H9 (cell line): ENCODE data around the gene RPP30. TPM values are rescaled to one million over a fixed set of nuclear protein-coding genes. Genes with fewer than 3 reads are reported as not detected.

Source experiments
- DNase-seq: peaks from one replicate; pipeline ENCODE4 v3.0.0-alpha.2; 2017
- H2AFZ ChIP-seq: one replicate; pipeline ENCODE4 v1.6.1; 2013; ENCODE audit warnings: mild to moderate bottlenecking, low read length, control low read depth, moderate library complexity
- H2AK5ac ChIP-seq: 2 replicates; pipeline ENCODE4 v1.6.1; 2013; ENCODE audit warnings: low read length, control low read depth, mixed read lengths; ENCODE audit not compliant: insufficient read length
- H2BK120ac ChIP-seq: one replicate; pipeline ENCODE4 v1.6.1; 2013; ENCODE audit warnings: low read depth, mild to moderate bottlenecking, low read length, control low read depth, inconsistent platforms; ENCODE audit not compliant: poor library complexity, severe bottlenecking
- H2BK12ac ChIP-seq: 2 replicates; pipeline ENCODE4 v1.6.1; 2013; ENCODE audit warnings: low read length, control low read depth, mixed read lengths, low read depth; ENCODE audit not compliant: insufficient read length
- H2BK15ac ChIP-seq: 2 replicates; pipeline ENCODE4 v1.6.1; 2013; ENCODE audit warnings: low read depth, low read length, control low read depth
- H2BK20ac ChIP-seq: one replicate; pipeline ENCODE4 v1.6.1; 2013; ENCODE audit warnings: low read depth, mild to moderate bottlenecking, low read length, control low read depth, inconsistent platforms; ENCODE audit not compliant: poor library complexity, severe bottlenecking
- H2BK5ac ChIP-seq: 2 replicates; pipeline ENCODE4 v1.6.1; 2013; ENCODE audit warnings: low read length, control low read depth, mixed read lengths; ENCODE audit not compliant: insufficient read length
- H3K14ac ChIP-seq: 2 replicates; pipeline ENCODE4 v1.6.1; 2013; ENCODE audit warnings: low read length, control low read depth; ENCODE audit not compliant: insufficient read depth
- H3K18ac ChIP-seq: 2 replicates; pipeline ENCODE4 v1.6.1; 2013; ENCODE audit warnings: low read depth, mild to moderate bottlenecking, mixed read lengths, low read length, control low read depth; ENCODE audit not compliant: insufficient read length
- H3K23ac ChIP-seq: 2 replicates; pipeline ENCODE4 v1.6.1; 2013; ENCODE audit warnings: low read length, control low read depth, mixed read lengths, low read depth; ENCODE audit not compliant: insufficient read length
- H3K23me2 ChIP-seq: 2 replicates; pipeline ENCODE4 v1.6.1; 2013; ENCODE audit warnings: low read depth, mild to moderate bottlenecking, mixed read lengths, low read length, control low read depth; ENCODE audit not compliant: insufficient read length, poor library complexity, severe bottlenecking
- H3K27ac ChIP-seq: 2 replicates; pipeline ENCODE4 v1.5.1; 2013; ENCODE audit warnings: low read length, control low read depth, mixed read lengths, low read depth; ENCODE audit not compliant: insufficient read length
- H3K27me3 ChIP-seq: 2 replicates; pipeline ENCODE4 v1.6.1; 2013; ENCODE audit warnings: low read length, control low read depth, inconsistent platforms; ENCODE audit not compliant: insufficient read depth
- H3K4ac ChIP-seq: 2 replicates; pipeline ENCODE4 v1.6.1; 2013; ENCODE audit warnings: low read depth, mild to moderate bottlenecking, control low read depth, inconsistent platforms, low read length, moderate library complexity
- H3K4me1 ChIP-seq: 2 replicates; pipeline ENCODE4 v1.6.1; 2013; ENCODE audit warnings: low read length, control low read depth, inconsistent platforms; ENCODE audit not compliant: insufficient read depth
- H3K4me2 ChIP-seq: 2 replicates; pipeline ENCODE4 v1.6.1; 2013; ENCODE audit warnings: low read length, control low read depth, mixed read lengths; ENCODE audit not compliant: insufficient read length, insufficient read depth
- H3K56ac ChIP-seq: 2 replicates; pipeline ENCODE4 v1.6.1; 2013; ENCODE audit warnings: low read depth, mild to moderate bottlenecking, mixed read lengths, low read length, control low read depth; ENCODE audit not compliant: insufficient read length
- H3K79me1 ChIP-seq: 2 replicates; pipeline ENCODE4 v1.6.1; 2013; ENCODE audit warnings: low read depth, mild to moderate bottlenecking, moderate library complexity, low read length, control low read depth, inconsistent platforms; ENCODE audit not compliant: insufficient read depth, poor library complexity, severe bottlenecking
- H3K79me2 ChIP-seq: 2 replicates; pipeline ENCODE4 v1.6.1; 2013; ENCODE audit warnings: low read length, control low read depth, inconsistent platforms; ENCODE audit not compliant: insufficient read depth
- H3K9ac ChIP-seq: 2 replicates; pipeline ENCODE4 v1.6.1; 2013; ENCODE audit warnings: low read length, control low read depth, mixed read lengths; ENCODE audit not compliant: insufficient read length; ENCODE audit errors: extremely low read depth
- H3K9me3 ChIP-seq: one replicate; pipeline ENCODE4 v1.6.1; 2013; ENCODE audit warnings: low read depth, low read length, inconsistent platforms; ENCODE audit not compliant: control insufficient read depth
- H3T11ph ChIP-seq: one replicate; pipeline ENCODE4 v1.6.1; 2013; ENCODE audit warnings: mild to moderate bottlenecking, low read length, control low read depth, inconsistent platforms
- H4K20me1 ChIP-seq: one replicate; pipeline ENCODE4 v1.6.1; 2013; ENCODE audit not compliant: control insufficient read depth, insufficient read length, insufficient read depth
- H4K5ac ChIP-seq: 2 replicates; pipeline ENCODE4 v1.6.1; 2013; ENCODE audit warnings: low read depth, mild to moderate bottlenecking, mixed read lengths, low read length, control low read depth; ENCODE audit not compliant: insufficient read length
- H4K8ac ChIP-seq: replicated peaks from 2 replicates; pipeline ENCODE4 v1.6.1; 2013; ENCODE audit warnings: low read length, control low read depth, mixed read lengths, low read depth; ENCODE audit not compliant: insufficient read length
- H4K91ac ChIP-seq: 2 replicates; pipeline ENCODE4 v1.6.1; 2013; ENCODE audit warnings: low read depth, mild to moderate bottlenecking, moderate library complexity, mixed read lengths, low read length, control low read depth; ENCODE audit not compliant: insufficient read length
- H3K27ac Mint-ChIP-seq, 3 experiments: 2 replicates in 2 of 3; 3 replicates in 1 of 3; pipeline ENCODE4 v1.8.0; 2020 to 2021; ENCODE audit warnings: mixed read lengths in 3 of 3, mild to moderate bottlenecking in 1 of 3, moderate library complexity in 1 of 3
- H3K27me3 Mint-ChIP-seq: 2 replicates; pipeline ENCODE4 v1.8.0; 2021; ENCODE audit warnings: low read depth, mild to moderate bottlenecking, moderate library complexity, mixed read lengths
- H3K36me3 Mint-ChIP-seq, 3 experiments: 2 replicates in 2 of 3; 3 replicates in 1 of 3; pipeline ENCODE4 v1.8.0; 2020 to 2021; ENCODE audit warnings: low read depth in 3 of 3, mixed read lengths in 3 of 3; ENCODE audit not compliant: insufficient read depth in 1 of 3
- H3K4me1 Mint-ChIP-seq, 2 experiments: 2 replicates each; pipeline ENCODE4 v1.8.0; 2020; ENCODE audit warnings: mixed read lengths in 2 of 2
- H3K4me3 Mint-ChIP-seq, 2 experiments: 2 replicates in 1 of 2; 3 replicates in 1 of 2; pipeline ENCODE4 v1.8.0; 2020 to 2021; ENCODE audit warnings: mild to moderate bottlenecking in 2 of 2, mixed read lengths in 2 of 2, moderate library complexity in 1 of 2
- H3K9me3 Mint-ChIP-seq, 2 experiments: 2 replicates in 1 of 2; 3 replicates in 1 of 2; pipeline ENCODE4 v1.8.0; 2020; ENCODE audit warnings: mild to moderate bottlenecking in 2 of 2, mixed read lengths in 2 of 2, moderate library complexity in 1 of 2
- CTCF ChIP-seq: fragments of 200-600 bp; sonication (generic); conservative IDR thresholded peaks from 3 replicates; pipeline ENCODE4 v1.8.0; 2021; ENCODE audit warnings: antibody characterized with exemption, mild to moderate bottlenecking
- WGBS: extraction: QIAGEN DNeasy Blood & Tissue Kit; methylation state at CpG from one replicate; pipeline ENCODE4 v1.1.7; 2013; ENCODE audit warnings: missing lambda C conversion rate, low lambda C conversion rate, mixed read lengths; ENCODE audit not compliant: insufficient read length; ENCODE audit errors: extremely low coverage; 5-methylcytosine and 5-hydroxymethylcytosine counted together
- total RNA-seq: library from RNA; stranded (reverse); gene quantifications from 2 replicates; pipeline ENCODE4 v1.2.1, GENCODE V29; 2021

The RPP30 gene
- total RNA-seq, 1 experiment from 2014 or later, result 77.7 TPM

- no peak overlapping the region for H2BK15ac ChIP-seq
- Mint-ChIP-seq H3K9me3 (no peaks in the 10 kb centered on the region; a peak in 2 of 5 replicates), H3K36me3 (no peaks in the 10 kb centered on the region), H3K4me3 (no peak overlapping the region), H3K27me3 (peaks cover 92% of the 10 kb centered on the region), H3K4me1 (peaks cover 7 to 19% of the 10 kb centered on the region in 2 experiments; a peak in 3 of 4 replicates), H3K27ac (no peak overlapping the region)
- H3K23ac ChIP-seq, result no peak overlapping the region
- H3K79me1 ChIP-seq, result no peaks in the 10 kb centered on the region
- H2BK120ac ChIP-seq, result no peak overlapping the region
- no peak for TF ChIP-seq CTCF
- no peaks in the 10 kb centered on the region for H3K23me2 ChIP-seq
- no peak overlapping the region for H3K9ac ChIP-seq
- H4K8ac ChIP-seq, result no peak overlapping the region
- no peaks in the 10 kb centered on the region for H3K79me2 ChIP-seq
- WGBS, result no CpG with 5 or more reads among the region's 8 CpGs
- H3K4me1 ChIP-seq, result no peaks in the 10 kb centered on the region
- H3K27ac ChIP-seq, result no peak overlapping the region
- no peak overlapping the region for H4K5ac ChIP-seq
- peaks cover 6% of the 10 kb centered on the region; the same call in 1 of the 2 replicates for H3K27me3 ChIP-seq
- no peak overlapping the region for H3K18ac ChIP-seq
- H3K56ac ChIP-seq, result no peak overlapping the region
- H3K9me3 ChIP-seq, result no peaks in the 10 kb centered on the region
- H2BK20ac ChIP-seq, result no peak overlapping the region
- H3K4ac ChIP-seq, result no peak overlapping the region
- H3K4me2 ChIP-seq, result no peak overlapping the region
- no peak overlapping the region for H3T11ph ChIP-seq
- no peak overlapping the region for H2BK5ac ChIP-seq
- H4K20me1 ChIP-seq, result no peaks in the 10 kb centered on the region
- no peak for DNase-seq
- H3K14ac ChIP-seq, result no peak overlapping the region
- H2AFZ ChIP-seq, result no peak overlapping the region
- no peak overlapping the region for H4K91ac ChIP-seq
- no peak overlapping the region for H2BK12ac ChIP-seq
- H2AK5ac ChIP-seq, result no peak overlapping the region
These were observed 66.0 kb downstream of the RPP30 start for GRCh38 chr10:90937645-90938258.
